Activated CD8-positive, alpha-beta memory T cell treated with anti-CD3 and anti-CD28 coated beads for 4 hours (primary cell): ENCODE data around the gene IFNG.

Experiments
- DNase-seq, 2 donors: peaks; one replicate each; pipeline ENCODE4 v3.0.0-alpha.2; 2020; ENCODE audit warnings: low read depth in 2 of 2

Gene IFNG

DNA sequence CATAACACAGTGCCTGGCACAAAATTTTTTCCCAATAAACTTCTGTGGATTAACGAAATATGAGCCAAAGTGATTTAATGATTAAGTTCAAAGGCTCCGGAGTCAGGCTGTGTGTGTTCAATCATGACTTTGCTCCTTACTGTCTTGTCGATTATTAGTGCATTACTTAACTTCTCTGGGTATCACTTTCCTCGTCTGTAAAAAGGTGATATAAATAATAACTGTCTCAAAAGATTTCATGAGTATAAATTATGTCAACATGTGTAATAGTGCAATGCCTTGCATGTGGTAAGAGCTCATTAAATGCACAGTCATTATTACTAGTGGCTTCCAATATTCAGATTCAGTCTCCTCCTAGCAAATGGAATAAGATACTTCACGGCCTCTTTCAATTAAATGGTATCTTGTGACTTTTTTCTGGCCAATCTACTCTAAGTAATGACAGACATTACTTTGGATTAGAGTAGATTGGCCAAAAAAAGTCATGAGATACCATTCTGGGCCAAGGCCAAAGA lies 6.8 kb upstream of the IFNG start:
- no peak for DNase-seq

GRCh38 chr12:68163560-68164081 lies 4.1 kb upstream of the IFNG start:
- DNase-seq = no peak

- DNase-seq = no peak
Observed at GRCh38 chr12:68162374-68162773, 2.8 kb upstream of the IFNG start.

DNA sequence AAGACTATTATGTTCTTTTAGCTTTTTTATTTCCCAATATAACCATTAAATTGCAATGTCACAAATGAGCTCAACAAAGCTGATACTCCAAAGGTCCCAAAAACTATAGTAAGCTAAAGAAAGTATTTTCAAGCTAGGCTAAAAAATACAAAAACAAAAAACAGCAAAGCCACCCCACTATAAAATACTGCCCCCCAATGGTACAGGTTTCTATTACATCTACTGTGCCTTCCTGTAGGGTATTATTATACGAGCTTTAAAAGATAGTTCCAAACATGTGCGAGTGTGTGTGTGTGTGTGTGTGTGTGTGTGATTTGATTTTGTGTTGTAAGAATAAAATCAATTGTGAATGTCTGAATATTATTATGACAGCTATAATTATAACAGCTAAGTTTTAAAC lies 1.1 kb downstream of the IFNG start:
- no peak for DNase-seq

DNA sequence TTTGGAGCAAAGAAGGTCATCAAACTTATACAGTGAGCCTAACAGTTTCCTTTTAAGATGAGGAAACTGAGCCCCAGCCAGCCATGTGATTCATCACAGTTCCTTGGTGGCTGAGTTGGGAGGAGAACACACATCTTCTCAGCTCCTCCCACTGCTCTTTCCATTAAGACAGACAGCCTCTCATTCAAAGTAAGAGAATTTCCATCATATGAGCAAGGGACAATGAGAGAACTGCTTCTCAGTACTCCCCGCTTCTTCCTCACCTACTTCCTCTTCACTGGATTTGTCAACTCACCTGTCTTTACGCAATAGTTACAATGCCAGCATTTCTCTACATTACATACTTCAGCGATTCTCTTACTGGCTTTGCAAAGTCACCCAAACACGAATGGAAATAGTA lies 2.2 kb downstream of the IFNG start:
- DNase-seq = no peak

DNA sequence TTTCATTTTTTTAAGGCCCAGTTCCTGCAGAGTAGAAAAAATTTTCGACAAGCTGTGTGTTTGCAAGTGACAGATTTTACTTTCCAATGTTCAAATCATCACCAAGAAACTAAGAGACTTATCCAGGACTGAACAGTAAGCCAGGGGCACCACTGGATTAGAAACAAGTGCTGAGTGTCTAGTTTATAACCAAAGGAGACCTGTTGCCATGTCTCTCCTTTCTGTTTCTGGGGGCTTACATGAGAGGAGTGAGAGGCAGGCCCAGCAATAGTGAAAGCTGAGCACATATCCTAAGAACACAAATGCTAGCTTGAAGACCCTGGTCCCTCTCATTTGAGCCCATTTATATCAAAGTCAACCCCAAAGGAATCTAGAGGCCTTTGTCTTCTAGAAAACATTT lies 2.9 kb downstream of the IFNG start:
- DNase-seq = no peak

- DNase-seq = no peak
Observed at GRCh38 chr12:68154779-68155178, 4.8 kb downstream of the IFNG start.

GRCh38 chr12:68148261-68148951 lies 11.1 kb downstream of the IFNG start:
- no peak for DNase-seq

- DNase-seq = no peak
Observed at GRCh38 chr12:68140556-68140955, 19.0 kb downstream of the IFNG start.

- no peak for DNase-seq
Observed at GRCh38 chr12:68139941-68140340, 19.6 kb downstream of the IFNG start.

GRCh38 chr12:68139001-68139400 lies 20.5 kb downstream of the IFNG start:
- DNase-seq = no peak

- DNase-seq = no peak
Observed at GRCh38 chr12:68138480-68138879, 21.1 kb downstream of the IFNG start.

DNA sequence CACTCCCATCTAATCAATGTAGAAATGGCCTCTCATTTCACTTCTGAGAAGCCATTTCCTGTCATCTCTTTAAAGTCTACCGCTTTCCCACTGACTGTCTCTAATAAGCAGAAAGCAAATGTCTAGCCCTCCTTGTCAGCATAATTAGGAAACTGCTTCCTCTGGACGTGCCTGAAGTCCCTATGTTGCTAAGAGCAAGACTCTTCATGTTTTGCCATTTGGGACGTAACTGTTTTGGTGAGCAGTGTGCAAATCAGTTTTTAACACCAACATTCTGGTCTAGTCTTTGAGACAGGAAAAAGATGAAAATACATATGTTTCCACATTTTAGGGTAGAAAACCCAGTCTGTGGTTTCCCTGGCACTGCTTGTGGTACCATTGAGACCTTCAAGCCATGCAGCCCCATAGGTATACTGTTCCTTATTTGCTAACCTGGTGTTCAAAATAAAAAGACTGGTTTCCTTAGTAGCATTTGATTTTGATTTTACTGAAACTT lies 22.2 kb downstream of the IFNG start:
- DNase-seq = no peak

GRCh38 chr12:68135520-68135919 lies 24.0 kb downstream of the IFNG start:
- no peak for DNase-seq

- DNase-seq = no peak
Observed at GRCh38 chr12:68131867-68132414, 27.6 kb downstream of the IFNG start.

- no peak for DNase-seq
Observed at GRCh38 chr12:68129979-68130378, 29.6 kb downstream of the IFNG start.

GRCh38 chr12:68122236-68122920 lies 37.2 kb downstream of the IFNG start:
- DNase-seq = no peak

DNA sequence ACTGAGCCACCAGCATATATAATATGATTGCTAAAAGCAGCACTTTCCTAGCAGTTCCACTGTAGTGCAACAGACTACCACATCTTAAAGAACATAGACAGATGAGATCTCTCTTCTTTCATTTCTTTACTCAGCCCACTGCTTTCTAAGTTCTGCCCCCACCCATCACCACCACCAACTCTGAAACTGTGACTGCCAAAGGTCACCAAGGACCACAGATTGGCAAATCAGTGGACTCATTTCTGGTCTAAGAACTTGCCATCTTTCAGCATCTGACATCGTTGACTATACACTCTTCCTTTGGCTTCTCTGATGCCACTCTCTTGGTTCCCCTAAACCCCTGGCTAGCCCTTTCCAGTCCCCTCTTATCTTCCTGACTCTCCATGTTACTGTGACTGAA lies 38.4 kb downstream of the IFNG start:
- no peak for DNase-seq

DNA sequence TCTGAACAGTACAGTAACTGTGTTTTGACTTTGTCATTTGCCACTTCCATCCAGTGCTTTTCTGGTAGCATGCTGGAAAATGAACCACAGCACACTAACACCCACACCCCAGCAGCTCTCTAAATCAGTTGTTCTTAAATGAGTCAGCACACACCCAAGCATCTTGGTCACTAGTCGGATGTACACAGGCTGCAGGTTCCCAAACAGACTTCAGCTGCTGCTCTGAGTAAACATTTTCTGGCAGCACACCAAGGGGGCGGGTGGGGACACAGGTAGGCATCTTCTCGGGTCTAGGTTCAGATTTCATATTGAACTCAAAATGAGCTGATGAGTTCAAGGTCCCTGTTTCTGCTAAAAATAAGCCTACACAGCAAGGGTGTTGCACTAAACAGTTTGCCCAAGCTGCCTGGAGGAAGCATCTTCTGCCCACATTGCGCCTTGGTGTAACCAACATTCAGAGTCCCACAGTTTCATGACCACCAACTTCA lies 39.8 kb downstream of the IFNG start:
- DNase-seq = peak; percentile 10 to 13

- no peak for DNase-seq
Observed at GRCh38 chr12:68119250-68119649, 40.3 kb downstream of the IFNG start.

GRCh38 chr12:68118096-68118755 lies 41.3 kb downstream of the IFNG start:
- no peak for DNase-seq

DNA sequence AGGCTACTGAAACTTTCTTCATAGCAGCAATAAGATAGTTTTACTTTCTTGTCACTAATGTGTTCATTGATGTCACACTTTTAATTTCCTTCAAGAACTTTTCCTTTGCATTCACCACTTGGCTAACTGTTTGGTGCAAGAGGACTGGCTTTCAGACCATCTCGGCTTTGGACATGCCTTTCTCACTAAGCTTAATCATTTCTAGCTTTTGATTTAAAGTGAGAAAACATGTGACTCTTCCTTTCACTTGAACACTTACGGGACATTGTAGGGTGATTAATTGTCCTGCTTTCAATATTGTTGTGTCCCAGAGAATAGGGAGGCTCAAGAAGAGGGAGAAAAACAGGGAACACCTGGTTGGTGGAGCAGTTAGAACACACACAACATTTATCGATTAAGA lies 41.9 kb downstream of the IFNG start:
- DNase-seq = no peak
